Measurements from ENCODE around the gene CERK. TPM values are rescaled to one million over a fixed set of nuclear protein-coding genes. Genes with fewer than 3 reads are reported as not detected.
A peak's percentile ranks its signal among the peaks of the same experiment; 100 is the strongest.

CERK gene
- total and polyA plus RNA-seq, 10 donors: 13.7 to 47.1 (median 34.8) TPM

DNA sequence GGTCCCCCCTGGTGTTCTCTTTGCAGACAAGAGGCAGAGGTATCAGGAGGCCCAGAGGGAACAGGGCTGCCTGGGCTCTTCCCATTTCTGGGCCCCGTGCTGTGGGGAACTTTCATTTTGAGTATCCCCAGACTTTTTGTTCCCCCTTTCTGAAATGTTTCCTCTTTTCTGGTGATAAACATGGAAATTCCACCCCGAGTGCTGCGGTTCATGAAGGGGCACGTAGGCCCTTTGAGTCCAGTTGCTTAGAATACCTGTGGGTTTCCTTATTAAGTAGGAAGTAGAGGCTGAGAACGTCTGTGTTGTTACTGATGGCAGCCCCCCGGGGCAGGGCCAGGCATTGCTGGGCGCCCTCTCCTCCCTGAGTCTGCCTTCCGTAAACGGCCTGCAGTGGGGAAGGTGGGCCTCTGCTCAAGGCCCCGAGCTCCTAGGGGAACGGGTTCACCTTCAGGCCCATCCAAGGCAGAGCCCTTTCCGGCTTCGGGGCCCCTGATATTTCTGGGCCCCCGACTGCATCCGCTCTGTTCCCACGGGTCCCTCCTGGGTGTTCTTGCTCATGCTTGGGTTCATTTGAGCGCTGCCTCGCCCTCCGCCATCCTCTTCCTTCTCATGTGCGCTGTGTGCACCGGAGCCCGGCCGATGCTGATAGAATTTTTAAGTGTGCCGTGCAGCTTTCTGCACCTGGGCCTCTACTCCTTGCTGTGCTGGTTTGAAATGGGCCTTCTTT lies 36.4 kb upstream of the CERK start:
- peak; percentile 91 for DNase-seq
- peaks cover 71 to 93% (median 88%) of the 10 kb centered on the region in 6 donors for H3K4me1 ChIP-seq
- 32 to 55% (median 41%) methylated on average over 23 to 24 of the region's 24 CpGs for WGBS, 5 donors
- peak overlapping the region in 4 of 8 donors; percentile 0 to 54 (median 18) for H3K4me3 ChIP-seq
- H3K27me3 ChIP-seq (replicated peaks in 1 of 7): no peaks in the 10 kb centered on the region
- H3K9me3 ChIP-seq: no peaks in the 10 kb centered on the region
- peaks cover 0 to 21% (median 0%) of the 10 kb centered on the region in 6 donors for H3K36me3 ChIP-seq
- no peak for TF ChIP-seq POLR2A (IDR thresholded peaks at IDR 0.05)
- peak; percentile 65 to 81 (median 66) for TF ChIP-seq POLR2AphosphoS5 (IDR thresholded peaks at IDR 0.05)
- TF ChIP-seq, protein P1, sequence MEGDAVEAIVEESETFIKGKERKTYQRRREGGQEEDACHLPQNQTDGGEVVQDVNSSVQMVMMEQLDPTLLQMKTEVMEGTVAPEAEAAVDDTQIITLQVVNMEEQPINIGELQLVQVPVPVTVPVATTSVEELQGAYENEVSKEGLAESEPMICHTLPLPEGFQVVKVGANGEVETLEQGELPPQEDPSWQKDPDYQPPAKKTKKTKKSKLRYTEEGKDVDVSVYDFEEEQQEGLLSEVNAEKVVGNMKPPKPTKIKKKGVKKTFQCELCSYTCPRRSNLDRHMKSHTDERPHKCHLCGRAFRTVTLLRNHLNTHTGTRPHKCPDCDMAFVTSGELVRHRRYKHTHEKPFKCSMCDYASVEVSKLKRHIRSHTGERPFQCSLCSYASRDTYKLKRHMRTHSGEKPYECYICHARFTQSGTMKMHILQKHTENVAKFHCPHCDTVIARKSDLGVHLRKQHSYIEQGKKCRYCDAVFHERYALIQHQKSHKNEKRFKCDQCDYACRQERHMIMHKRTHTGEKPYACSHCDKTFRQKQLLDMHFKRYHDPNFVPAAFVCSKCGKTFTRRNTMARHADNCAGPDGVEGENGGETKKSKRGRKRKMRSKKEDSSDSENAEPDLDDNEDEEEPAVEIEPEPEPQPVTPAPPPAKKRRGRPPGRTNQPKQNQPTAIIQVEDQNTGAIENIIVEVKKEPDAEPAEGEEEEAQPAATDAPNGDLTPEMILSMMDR (IDR thresholded peaks at IDR 0.05 in 8 of 11, conservative IDR thresholded peaks at IDR 0.05 in 3 of 11): no peak
- H3K27ac ChIP-seq: peak overlapping the region; percentile 72 to 91 (median 81)
- intact Hi-C loops (cut with DNase I; ENCODE audit: low total_unique reads): no loop called here

DNA sequence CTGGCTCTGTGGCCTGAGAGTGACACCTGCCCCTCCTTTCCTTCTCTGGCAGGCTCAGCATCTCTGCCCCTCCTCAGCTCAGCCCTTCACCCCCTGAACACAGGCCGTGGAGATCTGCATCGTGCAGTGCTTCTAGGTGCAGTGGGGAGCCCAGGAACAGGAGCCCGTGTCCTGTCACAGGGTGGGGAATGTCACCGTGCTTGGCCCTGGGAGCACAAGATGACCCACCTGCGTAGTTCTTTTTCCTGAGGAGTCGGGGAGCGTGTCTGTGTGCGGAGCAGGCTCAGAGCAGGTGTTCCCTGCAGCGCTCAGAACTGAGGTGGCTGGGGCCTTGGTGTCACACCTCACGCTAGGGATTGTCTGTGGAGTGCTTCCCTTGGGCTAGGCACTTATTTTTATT lies 35.0 kb upstream of the CERK start:
- Histone ChIP-seq H3K27ac (peak overlapping the region; percentile 72 to 91 (median 81)), H3K4me3 (peak overlapping the region in 1 of 8 donors; percentile 54), H3K4me1 (peaks cover 74 to 93% (median 91%) of the 10 kb centered on the region in 6 donors), H3K27me3 (replicated peaks in 1 of 7) (no peaks in the 10 kb centered on the region), H3K9me3 (no peaks in the 10 kb centered on the region), H3K36me3 (peaks cover 0 to 27% (median 0%) of the 10 kb centered on the region in 6 donors)
- TF ChIP-seq, protein P1 (IDR thresholded peaks at IDR 0.05 in 8 of 11, conservative IDR thresholded peaks at IDR 0.05 in 3 of 11): no peak
- no peak for TF ChIP-seq POLR2A (IDR thresholded peaks at IDR 0.05)
- TF ChIP-seq POLR2AphosphoS5 (IDR thresholded peaks at IDR 0.05): no peak
- 38 to 87% (median 64%) methylated on average over 9 to 10 of the region's 10 CpGs for WGBS, 5 donors
- intact Hi-C loops (cut with DNase I; ENCODE audit: low total_unique reads): no loop called here
- DNase-seq: peak; percentile 71

DNA sequence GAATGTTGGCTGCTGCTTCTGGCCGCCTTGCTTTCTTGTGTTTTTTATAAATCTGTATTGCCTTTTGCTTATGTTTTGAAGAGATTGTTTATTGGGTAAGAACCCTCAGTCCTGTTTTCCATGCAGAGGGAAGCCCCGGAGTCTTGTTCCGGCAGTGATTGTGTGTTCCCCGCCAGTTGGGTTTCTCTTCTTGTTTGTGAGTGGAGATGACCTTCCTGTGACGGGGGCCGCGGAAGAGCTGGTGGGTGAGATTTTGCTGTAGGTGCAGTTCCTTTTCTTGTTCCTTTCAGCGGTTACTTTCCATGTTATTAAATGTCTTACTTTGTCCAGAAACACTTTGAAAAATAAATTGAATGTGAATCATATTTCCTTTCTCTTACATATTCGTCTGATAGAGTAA lies 32.7 kb upstream of the CERK start:
- 19 to 28% (median 22%) methylated on average over 9 of the region's 9 CpGs for WGBS, 5 donors
- H3K4me1 ChIP-seq: peaks cover 65 to 93% (median 88%) of the 10 kb centered on the region in 6 donors
- TF ChIP-seq POLR2A (IDR thresholded peaks at IDR 0.05): no peak
- TF ChIP-seq POLR2AphosphoS5 (IDR thresholded peaks at IDR 0.05): peak in 1 of 3 donors; percentile 64

DNA sequence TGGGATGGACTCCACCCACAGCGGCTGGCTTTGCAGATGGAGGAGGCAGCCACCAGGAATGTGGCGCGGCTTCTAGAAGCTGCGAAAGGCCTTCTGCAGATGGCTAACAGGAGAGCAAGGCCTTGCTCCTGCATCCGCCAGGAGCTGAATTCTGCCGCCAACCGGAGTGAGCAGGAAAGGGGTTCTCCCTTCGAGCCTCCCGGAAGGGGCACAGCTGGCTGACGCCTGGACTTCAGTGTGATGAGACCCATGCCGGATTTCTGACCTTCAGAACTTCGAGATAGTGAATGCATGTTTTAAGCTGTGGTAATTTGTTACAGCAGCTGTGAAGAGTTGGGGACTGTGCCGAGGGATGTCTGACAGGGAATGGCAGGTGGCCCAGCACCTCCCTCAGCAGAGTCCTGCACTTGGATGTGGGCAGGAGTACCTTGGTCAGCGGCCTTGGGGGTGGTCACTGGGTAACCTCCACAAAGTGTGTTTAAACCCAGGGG lies 32.1 kb upstream of the CERK start:
- Histone ChIP-seq H3K27me3 (replicated peaks in 1 of 7) (no peaks in the 10 kb centered on the region), H3K4me1 (peaks cover 60 to 93% (median 87%) of the 10 kb centered on the region in 6 donors), H3K36me3 (peaks cover 0 to 53% (median 0%) of the 10 kb centered on the region in 6 donors), H3K27ac (peak overlapping the region; percentile 58 to 92 (median 82)), H3K9me3 (no peaks in the 10 kb centered on the region), H3K4me3 (peak overlapping the region in 1 of 8 donors; percentile 44)
- intact Hi-C loops (cut with DNase I; ENCODE audit: low total_unique reads): no loop called here
- 70 to 88% (median 77%) methylated on average over 5 to 14 of the region's 14 CpGs for WGBS, 5 donors
- DNase-seq: peak; percentile 77
- TF ChIP-seq POLR2AphosphoS5 (IDR thresholded peaks at IDR 0.05) (peak; percentile 22 to 52 (median 30)), POLR2A (IDR thresholded peaks at IDR 0.05) (no peak)
- TF ChIP-seq, protein P1 (IDR thresholded peaks at IDR 0.05 in 8 of 11, conservative IDR thresholded peaks at IDR 0.05 in 3 of 11): no peak

More for the DNA sequence above, 32.7 kb upstream of the CERK start:
- intact Hi-C loops (cut with DNase I; ENCODE audit: low total_unique reads): no loop called here
- H3K36me3 ChIP-seq: peaks cover 0 to 49% (median 0%) of the 10 kb centered on the region in 6 donors
- H3K27ac ChIP-seq: peak overlapping the region; percentile 58 to 92 (median 82)
- no peaks in the 10 kb centered on the region for H3K27me3 ChIP-seq (replicated peaks in 1 of 7)
- H3K4me3 ChIP-seq: peak overlapping the region in 1 of 8 donors; percentile 44
- DNase-seq: peak; percentile 86
- H3K9me3 ChIP-seq: no peaks in the 10 kb centered on the region

Data from spleen (tissue), 11 donors.